Smooth muscle cell (in vitro differentiated cells): ENCODE results near the gene DOK3. TPM values are rescaled to one million over a fixed set of nuclear protein-coding genes. Genes with fewer than 3 reads are reported as not detected.
A peak's percentile ranks its signal among the peaks of the same experiment; 100 is the strongest.

ENCODE experiments used
- DNase-seq: peaks from one replicate; lab custom pipeline; 2025; ENCODE audit not compliant: unreplicated experiment; lab: John Stamatoyannopoulos, UW
- H2AFZ ChIP-seq: fragments of 200-600 bp; sonication (generic); 2 replicates; pipeline ENCODE4 v1.6.0; 2016; ENCODE audit warnings: antibody characterized with exemption, low read depth, mild to moderate bottlenecking
- H3F3A ChIP-seq: fragments of 200-600 bp; sonication (generic); 2 replicates; pipeline ENCODE4 v1.6.0; 2017; ENCODE audit warnings: antibody characterized with exemption, low read depth
- H3K27ac ChIP-seq: fragments of 200-600 bp; sonication (generic); 2 replicates; pipeline ENCODE4 v1.5.1; 2016; ENCODE audit warnings: low read depth, mild to moderate bottlenecking
- H3K27me3 ChIP-seq: fragments of 200-600 bp; sonication (generic); 2 replicates; pipeline ENCODE4 v1.6.1; 2016; ENCODE audit warnings: low read depth, mild to moderate bottlenecking
- H3K36me3 ChIP-seq: fragments of 200-600 bp; sonication (generic); 2 replicates; pipeline ENCODE4 v1.5.1; 2016; ENCODE audit warnings: low read depth
- H3K4me1 ChIP-seq: fragments of 200-600 bp; sonication (generic); 2 replicates; pipeline ENCODE4 v1.5.1; 2016; ENCODE audit warnings: low read depth
- H3K4me2 ChIP-seq: fragments of 200-600 bp; sonication (generic); 2 replicates; pipeline ENCODE4 v1.6.0; 2016; ENCODE audit warnings: mild to moderate bottlenecking
- H3K4me3 ChIP-seq: fragments of 200-600 bp; sonication (generic); 2 replicates; pipeline ENCODE4 v1.5.1; 2016; ENCODE audit warnings: mild to moderate bottlenecking
- H3K79me2 ChIP-seq: fragments of 200-600 bp; sonication (generic); 2 replicates; pipeline ENCODE4 v1.6.0; 2016; ENCODE audit warnings: low read depth, mild to moderate bottlenecking
- H3K9ac ChIP-seq: fragments of 200-600 bp; sonication (generic); 2 replicates; pipeline ENCODE4 v1.6.0; 2016; ENCODE audit warnings: low read depth
- H3K9me3 ChIP-seq: fragments of 200-600 bp; sonication (generic); replicated peaks from 2 replicates; pipeline ENCODE4 v1.5.1; 2016; ENCODE audit warnings: low read depth
- H4K20me1 ChIP-seq: fragments of 200-600 bp; sonication (generic); 2 replicates; pipeline ENCODE4 v1.6.0; 2016; ENCODE audit warnings: low read depth
- WGBS: methylation state at CpG from one replicate; pipeline ENCODE4 v1.1.7; 2016; ENCODE audit warnings: low lambda C conversion rate; 5-methylcytosine and 5-hydroxymethylcytosine counted together
- polyA plus RNA-seq: library from polyadenylated mRNA; unstranded; fragments of >200 nt; fragmentation: Nextera tagmentation; extraction: Ambion mirVana; gene quantifications from 2 replicates; pipeline ENCODE4 v1.2.1, GENCODE V29; 2016
- total RNA-seq: library from RNA; depleted of rRNA; stranded (reverse); fragments of >200 nt; gene quantifications from 2 replicates; pipeline ENCODE4 v1.2.3, GENCODE V29; 2014
- TF ChIP-seq, protein P1 (sequence below): fragments of 200-600 bp; sonication (generic); IDR thresholded peaks from 2 replicates; pipeline ENCODE4 v1.5.1; 2017; ENCODE audit warnings: borderline replicate concordance, mild to moderate bottlenecking, antibody characterized with exemption; ENCODE audit not compliant: insufficient read depth, poor library complexity, severe bottlenecking

DOK3 gene
- total and polyA plus RNA-seq, 2 experiments from 2014 or later, result 0.58 to 1.4 TPM

DNA sequence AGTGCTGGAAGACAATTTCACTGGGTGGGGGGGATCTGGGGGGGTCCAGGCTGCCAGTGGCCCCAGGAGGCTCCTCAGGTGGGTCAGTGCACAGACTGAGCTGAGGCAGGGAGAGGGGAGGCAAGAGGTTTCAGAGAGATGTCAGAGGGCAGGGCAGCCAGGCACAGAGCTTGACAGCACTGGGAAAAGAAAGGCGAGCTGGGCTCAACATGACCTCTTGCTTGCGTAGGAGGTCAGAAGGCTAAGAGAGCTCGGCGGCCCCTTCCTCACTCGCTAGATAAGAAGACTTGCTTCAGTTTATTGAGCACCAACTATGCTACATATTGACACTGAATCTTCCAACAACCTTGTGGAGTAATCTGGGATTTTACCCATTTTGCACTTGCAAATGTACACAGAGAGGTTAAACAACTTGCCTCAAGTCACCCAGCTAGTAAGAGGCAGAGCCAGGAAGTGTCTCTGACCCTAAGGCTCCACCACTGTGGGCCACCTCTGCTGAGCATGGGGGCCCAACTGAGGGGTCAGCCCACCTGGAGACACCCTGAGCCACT, 15.8 kb downstream of the DOK3 start:
- H3F3A ChIP-seq, result peaks cover 32% of the 10 kb centered on the region
- peak overlapping the region; percentile 69 for H3K9ac ChIP-seq
- no peak for DNase-seq
- peaks cover 39% of the 10 kb centered on the region for H3K79me2 ChIP-seq
- no peaks in the 10 kb centered on the region for H3K36me3 ChIP-seq
- no peaks in the 10 kb centered on the region for H3K27me3 ChIP-seq
- H2AFZ ChIP-seq, result no peak overlapping the region
- H3K9me3 ChIP-seq, result no peaks in the 10 kb centered on the region
- WGBS, result 56% methylated on average over 5 of the region's 5 CpGs
- peaks cover 34% of the 10 kb centered on the region for H3K4me1 ChIP-seq
- TF ChIP-seq, protein P1, sequence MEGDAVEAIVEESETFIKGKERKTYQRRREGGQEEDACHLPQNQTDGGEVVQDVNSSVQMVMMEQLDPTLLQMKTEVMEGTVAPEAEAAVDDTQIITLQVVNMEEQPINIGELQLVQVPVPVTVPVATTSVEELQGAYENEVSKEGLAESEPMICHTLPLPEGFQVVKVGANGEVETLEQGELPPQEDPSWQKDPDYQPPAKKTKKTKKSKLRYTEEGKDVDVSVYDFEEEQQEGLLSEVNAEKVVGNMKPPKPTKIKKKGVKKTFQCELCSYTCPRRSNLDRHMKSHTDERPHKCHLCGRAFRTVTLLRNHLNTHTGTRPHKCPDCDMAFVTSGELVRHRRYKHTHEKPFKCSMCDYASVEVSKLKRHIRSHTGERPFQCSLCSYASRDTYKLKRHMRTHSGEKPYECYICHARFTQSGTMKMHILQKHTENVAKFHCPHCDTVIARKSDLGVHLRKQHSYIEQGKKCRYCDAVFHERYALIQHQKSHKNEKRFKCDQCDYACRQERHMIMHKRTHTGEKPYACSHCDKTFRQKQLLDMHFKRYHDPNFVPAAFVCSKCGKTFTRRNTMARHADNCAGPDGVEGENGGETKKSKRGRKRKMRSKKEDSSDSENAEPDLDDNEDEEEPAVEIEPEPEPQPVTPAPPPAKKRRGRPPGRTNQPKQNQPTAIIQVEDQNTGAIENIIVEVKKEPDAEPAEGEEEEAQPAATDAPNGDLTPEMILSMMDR, result no peak
- H3K4me2 ChIP-seq, result peak overlapping the region; percentile 99
- peak overlapping the region; percentile 96 for H3K27ac ChIP-seq
- peak overlapping the region; percentile 6 for H3K4me3 ChIP-seq
- H4K20me1 ChIP-seq, result peaks cover 56% of the 10 kb centered on the region

DNA sequence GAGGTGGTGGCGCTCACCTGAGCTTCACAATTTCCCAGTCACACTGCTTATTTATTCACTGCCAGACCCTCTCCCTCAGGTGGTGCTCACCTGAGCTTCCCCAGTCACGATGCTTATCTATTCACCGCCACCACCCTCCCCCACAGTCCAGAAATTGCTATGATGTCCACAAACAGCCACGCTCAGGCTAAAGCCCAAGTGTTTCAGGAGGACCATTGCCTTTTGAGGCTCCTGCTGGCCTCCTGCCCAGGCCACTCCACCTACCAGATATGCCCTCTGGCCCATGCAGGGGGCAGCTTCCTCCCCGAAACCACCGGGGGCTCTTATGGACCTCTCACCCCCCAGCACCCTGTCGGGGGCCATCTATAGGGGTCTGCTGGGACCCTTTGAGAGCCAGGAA, 16.8 kb downstream of the DOK3 start:
- no peak for DNase-seq
- Histone ChIP-seq H3K27me3 (no peaks in the 10 kb centered on the region), H3K27ac (peak overlapping the region; percentile 96), H3K79me2 (peaks cover 41% of the 10 kb centered on the region), H3K4me1 (peaks cover 34% of the 10 kb centered on the region), H3K9me3 (no peaks in the 10 kb centered on the region), H4K20me1 (peaks cover 66% of the 10 kb centered on the region), H3K4me3 (no peak overlapping the region), H3F3A (peaks cover 32% of the 10 kb centered on the region), H3K4me2 (peak overlapping the region; percentile 99), H2AFZ (no peak overlapping the region), H3K36me3 (no peaks in the 10 kb centered on the region), H3K9ac (peak overlapping the region; percentile 69)
- WGBS, result 89% methylated on average over 7 of the region's 7 CpGs
- TF ChIP-seq, protein P1, result no peak

DNA sequence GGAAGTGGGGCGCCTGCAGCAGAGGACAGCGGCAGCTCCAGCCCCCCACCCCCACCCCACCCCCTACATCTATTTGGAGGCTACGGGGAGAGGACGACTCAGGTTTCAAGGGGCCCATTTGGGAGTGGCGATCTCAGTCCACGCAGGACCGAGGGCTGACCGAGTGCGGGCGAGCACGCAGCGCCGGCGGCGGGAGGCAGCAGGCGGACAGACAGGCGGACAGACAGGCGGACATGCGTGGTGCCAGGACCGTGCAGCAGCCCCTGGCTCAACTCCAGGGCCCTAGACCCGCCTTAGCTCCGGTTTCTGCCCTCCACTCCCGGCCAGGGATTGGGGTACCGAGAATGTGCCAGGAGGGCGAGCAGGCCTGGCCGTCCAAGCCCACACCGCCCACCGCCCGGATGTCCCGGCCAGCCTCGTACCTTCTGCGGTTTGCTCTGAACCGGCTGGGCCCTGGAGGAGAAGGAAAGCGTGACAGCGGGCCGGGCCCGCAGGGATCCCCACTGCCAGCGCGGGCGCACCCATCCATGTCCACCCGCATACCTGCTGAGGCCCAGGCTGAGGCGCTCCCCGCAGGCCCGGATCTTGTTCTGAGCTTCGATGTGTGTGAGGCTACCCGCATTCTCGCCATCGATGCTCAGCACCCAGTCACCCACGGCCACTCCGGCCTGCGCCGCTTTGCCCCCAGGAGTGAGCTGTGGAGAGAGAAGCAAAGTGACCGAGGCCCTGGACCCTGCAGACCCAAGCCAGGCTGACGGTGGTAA, 17.5 kb downstream of the DOK3 start:
- Histone ChIP-seq H3K9me3 (no peaks in the 10 kb centered on the region), H3K4me3 (no peak overlapping the region), H3K27ac (peak overlapping the region; percentile 96), H3K4me2 (peak overlapping the region; percentile 99), H3K79me2 (peaks cover 46% of the 10 kb centered on the region), H3K4me1 (peaks cover 34% of the 10 kb centered on the region), H3K36me3 (no peaks in the 10 kb centered on the region), H4K20me1 (peaks cover 73% of the 10 kb centered on the region), H2AFZ (no peak overlapping the region), H3F3A (peaks cover 38% of the 10 kb centered on the region), H3K27me3 (no peaks in the 10 kb centered on the region), H3K9ac (no peak overlapping the region)
- 89% methylated on average over 49 of the region's 54 CpGs for WGBS
- no peak for DNase-seq
- TF ChIP-seq, protein P1, result no peak
